ENCODE measurements around the gene ZMYND10. TPM values are rescaled to one million over a fixed set of nuclear protein-coding genes. Genes with fewer than 3 reads are reported as not detected.

ZMYND10 gene
- total RNA-seq, 1 experiment from 2014 or later, result 0.74 TPM

DNA sequence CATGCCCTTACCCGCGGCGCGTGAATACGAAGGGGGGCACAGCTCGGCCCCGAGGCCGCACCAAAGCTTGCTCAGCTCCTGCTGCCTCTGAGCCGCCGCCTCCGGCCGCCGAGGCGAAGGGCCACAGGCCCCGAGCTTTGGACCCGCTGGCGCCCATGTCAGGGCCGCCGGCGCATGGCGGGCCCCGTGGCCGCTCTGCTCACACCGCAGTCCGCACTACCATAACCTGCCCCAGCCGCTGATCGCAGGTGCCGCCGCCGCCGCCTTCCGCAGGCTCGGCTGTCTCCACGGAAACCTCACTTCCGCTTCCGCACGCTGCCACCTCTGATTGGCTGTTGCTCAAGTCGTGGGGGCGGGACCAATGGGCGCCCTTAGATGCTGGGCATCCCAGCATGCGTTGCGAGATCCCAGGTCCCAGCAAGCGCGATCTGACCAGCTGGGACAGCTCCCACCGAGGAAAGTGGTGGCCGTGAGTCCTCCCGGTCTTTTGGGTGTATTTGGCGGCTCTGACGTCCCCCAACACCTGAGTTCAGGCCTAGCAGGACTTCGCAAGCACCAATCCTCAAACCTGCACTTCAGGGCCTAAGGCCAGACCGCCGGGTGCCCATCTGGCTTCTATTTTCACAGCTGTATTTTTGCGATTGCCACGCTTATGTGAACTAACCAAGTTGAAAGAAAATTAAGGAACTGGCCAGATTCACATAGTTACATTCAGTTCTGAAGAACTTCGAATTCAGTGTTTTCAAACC lies 17.4 kb downstream of the ZMYND10 start, which contains the start of gene TUSC2 (continued):
- TF ChIP-seq HMGXB4 (CRISPR knock-in tag; IDR thresholded peaks at IDR 0.05) (no peak; the same call in 1 of the 2 replicates), NFYB (CRISPR knock-in tag; conservative IDR thresholded peaks at IDR 0.05; ENCODE audit: low read depth) (peak; percentile 97), SMAD3 (CRISPR knock-in tag; IDR thresholded peaks at IDR 0.05; ENCODE audit: borderline replicate concordance) (peak; percentile 78; the same call in 1 of the 2 replicates), FOXK1 (CRISPR knock-in tag; IDR thresholded peaks at IDR 0.05) (peak; percentile 72), ZBTB21 (CRISPR knock-in tag; IDR thresholded peaks at IDR 0.05; ENCODE audit: borderline replicate concordance) (peak; percentile 78; the same call in 1 of the 2 replicates), SP1 (CRISPR knock-in tag; conservative IDR thresholded peaks at IDR 0.05) (peak; percentile 74), GABPB1 (CRISPR knock-in tag; IDR thresholded peaks at IDR 0.05) (peak; percentile 73), E2F5 (CRISPR knock-in tag; IDR thresholded peaks at IDR 0.05) (0 out of 2 replicates have a peak, but pooled peaks have one; percentile 49), CTCF (IDR thresholded peaks at IDR 0.05) (no peak), ATF1 (CRISPR knock-in tag; IDR thresholded peaks at IDR 0.05) (no peak), PREB (CRISPR knock-in tag; IDR thresholded peaks at IDR 0.05; ENCODE audit: borderline replicate concordance) (no peak), EMX1 (CRISPR knock-in tag; IDR thresholded peaks at IDR 0.05) (no peak), ZNF138 (CRISPR knock-in tag; conservative IDR thresholded peaks at IDR 0.05) (peak; percentile 78; the same call in 1 of the 2 replicates), OVOL2 (CRISPR knock-in tag; IDR thresholded peaks at IDR 0.05; ENCODE audit: borderline replicate concordance) (no peak), ZNF121 (CRISPR knock-in tag; IDR thresholded peaks at IDR 0.05) (peak; percentile 67), JUN (CRISPR knock-in tag; IDR thresholded peaks at IDR 0.05) (no peak), MAX (CRISPR knock-in tag; IDR thresholded peaks at IDR 0.05) (0 out of 2 replicates have a peak, but pooled peaks have one; percentile 15), TCF7 (CRISPR knock-in tag; IDR thresholded peaks at IDR 0.05; ENCODE audit: low read depth) (no peak), FOXP4 (CRISPR knock-in tag; IDR thresholded peaks at IDR 0.05) (0 out of 2 replicates have a peak, but pooled peaks have one; percentile 21), ETV6 (CRISPR knock-in tag; IDR thresholded peaks at IDR 0.05) (peak; percentile 44; the same call in 1 of the 2 replicates)
- TF ChIP-seq, protein P1, sequence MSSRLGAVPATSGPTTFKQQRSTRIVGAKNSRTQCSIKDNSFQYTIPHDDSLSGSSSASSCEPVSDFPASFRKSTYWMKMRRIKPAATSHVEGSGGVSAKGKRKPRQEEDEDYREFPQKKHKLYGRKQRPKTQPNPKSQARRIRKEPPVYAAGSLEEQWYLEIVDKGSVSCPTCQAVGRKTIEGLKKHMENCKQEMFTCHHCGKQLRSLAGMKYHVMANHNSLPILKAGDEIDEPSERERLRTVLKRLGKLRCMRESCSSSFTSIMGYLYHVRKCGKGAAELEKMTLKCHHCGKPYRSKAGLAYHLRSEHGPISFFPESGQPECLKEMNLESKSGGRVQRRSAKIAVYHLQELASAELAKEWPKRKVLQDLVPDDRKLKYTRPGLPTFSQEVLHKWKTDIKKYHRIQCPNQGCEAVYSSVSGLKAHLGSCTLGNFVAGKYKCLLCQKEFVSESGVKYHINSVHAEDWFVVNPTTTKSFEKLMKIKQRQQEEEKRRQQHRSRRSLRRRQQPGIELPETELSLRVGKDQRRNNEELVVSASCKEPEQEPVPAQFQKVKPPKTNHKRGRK (CRISPR knock-in tag; IDR thresholded peaks at IDR 0.05; ENCODE audit: borderline replicate concordance), result no peak
- TF ChIP-seq, protein P2, sequence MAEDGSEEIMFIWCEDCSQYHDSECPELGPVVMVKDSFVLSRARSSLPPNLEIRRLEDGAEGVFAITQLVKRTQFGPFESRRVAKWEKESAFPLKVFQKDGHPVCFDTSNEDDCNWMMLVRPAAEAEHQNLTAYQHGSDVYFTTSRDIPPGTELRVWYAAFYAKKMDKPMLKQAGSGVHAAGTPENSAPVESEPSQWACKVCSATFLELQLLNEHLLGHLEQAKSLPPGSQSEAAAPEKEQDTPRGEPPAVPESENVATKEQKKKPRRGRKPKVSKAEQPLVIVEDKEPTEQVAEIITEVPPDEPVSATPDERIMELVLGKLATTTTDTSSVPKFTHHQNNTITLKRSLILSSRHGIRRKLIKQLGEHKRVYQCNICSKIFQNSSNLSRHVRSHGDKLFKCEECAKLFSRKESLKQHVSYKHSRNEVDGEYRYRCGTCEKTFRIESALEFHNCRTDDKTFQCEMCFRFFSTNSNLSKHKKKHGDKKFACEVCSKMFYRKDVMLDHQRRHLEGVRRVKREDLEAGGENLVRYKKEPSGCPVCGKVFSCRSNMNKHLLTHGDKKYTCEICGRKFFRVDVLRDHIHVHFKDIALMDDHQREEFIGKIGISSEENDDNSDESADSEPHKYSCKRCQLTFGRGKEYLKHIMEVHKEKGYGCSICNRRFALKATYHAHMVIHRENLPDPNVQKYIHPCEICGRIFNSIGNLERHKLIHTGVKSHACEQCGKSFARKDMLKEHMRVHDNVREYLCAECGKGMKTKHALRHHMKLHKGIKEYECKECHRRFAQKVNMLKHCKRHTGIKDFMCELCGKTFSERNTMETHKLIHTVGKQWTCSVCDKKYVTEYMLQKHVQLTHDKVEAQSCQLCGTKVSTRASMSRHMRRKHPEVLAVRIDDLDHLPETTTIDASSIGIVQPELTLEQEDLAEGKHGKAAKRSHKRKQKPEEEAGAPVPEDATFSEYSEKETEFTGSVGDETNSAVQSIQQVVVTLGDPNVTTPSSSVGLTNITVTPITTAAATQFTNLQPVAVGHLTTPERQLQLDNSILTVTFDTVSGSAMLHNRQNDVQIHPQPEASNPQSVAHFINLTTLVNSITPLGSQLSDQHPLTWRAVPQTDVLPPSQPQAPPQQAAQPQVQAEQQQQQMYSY (CRISPR knock-in tag; IDR thresholded peaks at IDR 0.05), result no peak
- TF ChIP-seq, protein P3, sequence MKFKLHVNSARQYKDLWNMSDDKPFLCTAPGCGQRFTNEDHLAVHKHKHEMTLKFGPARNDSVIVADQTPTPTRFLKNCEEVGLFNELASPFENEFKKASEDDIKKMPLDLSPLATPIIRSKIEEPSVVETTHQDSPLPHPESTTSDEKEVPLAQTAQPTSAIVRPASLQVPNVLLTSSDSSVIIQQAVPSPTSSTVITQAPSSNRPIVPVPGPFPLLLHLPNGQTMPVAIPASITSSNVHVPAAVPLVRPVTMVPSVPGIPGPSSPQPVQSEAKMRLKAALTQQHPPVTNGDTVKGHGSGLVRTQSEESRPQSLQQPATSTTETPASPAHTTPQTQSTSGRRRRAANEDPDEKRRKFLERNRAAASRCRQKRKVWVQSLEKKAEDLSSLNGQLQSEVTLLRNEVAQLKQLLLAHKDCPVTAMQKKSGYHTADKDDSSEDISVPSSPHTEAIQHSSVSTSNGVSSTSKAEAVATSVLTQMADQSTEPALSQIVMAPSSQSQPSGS (CRISPR knock-in tag; IDR thresholded peaks at IDR 0.05; ENCODE audit: borderline replicate concordance, low read depth), result no peak

Data from WTC11 (cell line).